Measurements from ENCODE around the gene SMPDL3A. TPM values are rescaled to one million over a fixed set of nuclear protein-coding genes. Genes with fewer than 3 reads are reported as not detected.

The SMPDL3A gene
- total RNA-seq, 1 experiment from 2014 or later = 8.4 TPM

DNA sequence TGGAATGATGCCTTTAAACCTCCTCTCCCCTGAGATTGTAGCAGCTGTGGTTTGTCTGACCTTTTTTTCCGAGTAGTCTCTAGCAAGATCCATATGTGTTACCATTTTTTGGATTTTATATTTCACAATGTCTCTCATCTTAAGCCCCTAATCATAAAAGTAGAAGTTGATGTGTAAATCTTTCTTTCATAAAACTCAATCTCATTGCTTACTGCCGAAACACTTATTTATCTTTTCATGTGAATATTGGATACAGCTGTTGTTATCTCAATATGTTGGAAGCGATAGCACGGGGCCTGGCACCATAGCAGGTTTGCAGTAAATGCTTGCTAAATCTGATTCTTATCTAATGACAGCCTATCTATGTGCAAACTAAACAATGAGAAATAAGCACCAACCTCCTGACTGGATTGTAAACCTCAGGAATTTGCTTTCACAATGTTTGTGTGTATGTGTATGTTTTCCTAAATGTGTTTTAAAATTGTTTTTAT, 14.2 kb downstream of the SMPDL3A start:
- DNase-seq (ENCODE audit: low read depth) = no peak

DNA sequence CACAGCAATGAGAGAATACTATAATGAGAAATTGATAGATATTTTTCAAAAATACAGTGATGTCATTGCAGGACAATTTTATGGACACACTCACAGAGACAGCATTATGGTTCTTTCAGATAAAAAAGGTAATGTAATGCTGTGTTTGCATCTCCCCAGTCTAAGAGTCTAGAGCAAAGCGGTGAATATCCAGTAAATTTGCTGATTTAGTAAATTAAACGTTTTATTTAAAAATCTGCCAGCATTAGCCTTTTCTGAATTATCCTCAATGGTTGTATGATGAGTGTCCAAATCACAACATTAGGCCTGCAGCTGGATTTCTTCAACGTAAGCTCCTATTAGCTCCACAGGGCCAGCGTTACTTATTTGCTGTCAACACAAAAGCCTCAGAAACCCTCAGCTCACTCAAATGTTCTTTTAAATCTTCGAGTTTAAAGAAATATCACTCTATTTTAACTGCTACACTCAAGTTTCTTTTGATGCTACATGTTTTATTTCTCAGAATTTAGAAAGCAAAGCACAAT, 16.0 kb downstream of the SMPDL3A start:
- DNase-seq (ENCODE audit: low read depth) = no peak

DNA sequence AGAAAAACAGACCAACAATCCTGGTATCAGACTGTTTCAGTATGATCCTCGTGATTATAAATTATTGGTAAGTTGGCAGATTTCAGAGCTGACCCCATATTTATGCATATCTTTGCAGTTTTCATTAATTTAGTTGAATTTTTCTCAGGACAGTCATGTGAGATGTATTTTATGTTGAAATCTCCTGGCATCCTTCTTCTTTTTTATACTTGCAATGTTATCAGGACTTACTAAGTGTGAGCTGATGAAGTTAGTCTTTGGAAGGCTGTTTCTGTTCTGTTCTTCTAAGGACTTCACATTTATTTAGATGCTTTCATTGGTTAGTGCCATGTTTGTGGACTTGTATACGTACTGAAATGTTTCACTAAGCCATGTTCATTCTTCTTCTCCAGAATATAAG, 17.2 kb downstream of the SMPDL3A start:
- no peak for DNase-seq (ENCODE audit: low read depth)

DNA sequence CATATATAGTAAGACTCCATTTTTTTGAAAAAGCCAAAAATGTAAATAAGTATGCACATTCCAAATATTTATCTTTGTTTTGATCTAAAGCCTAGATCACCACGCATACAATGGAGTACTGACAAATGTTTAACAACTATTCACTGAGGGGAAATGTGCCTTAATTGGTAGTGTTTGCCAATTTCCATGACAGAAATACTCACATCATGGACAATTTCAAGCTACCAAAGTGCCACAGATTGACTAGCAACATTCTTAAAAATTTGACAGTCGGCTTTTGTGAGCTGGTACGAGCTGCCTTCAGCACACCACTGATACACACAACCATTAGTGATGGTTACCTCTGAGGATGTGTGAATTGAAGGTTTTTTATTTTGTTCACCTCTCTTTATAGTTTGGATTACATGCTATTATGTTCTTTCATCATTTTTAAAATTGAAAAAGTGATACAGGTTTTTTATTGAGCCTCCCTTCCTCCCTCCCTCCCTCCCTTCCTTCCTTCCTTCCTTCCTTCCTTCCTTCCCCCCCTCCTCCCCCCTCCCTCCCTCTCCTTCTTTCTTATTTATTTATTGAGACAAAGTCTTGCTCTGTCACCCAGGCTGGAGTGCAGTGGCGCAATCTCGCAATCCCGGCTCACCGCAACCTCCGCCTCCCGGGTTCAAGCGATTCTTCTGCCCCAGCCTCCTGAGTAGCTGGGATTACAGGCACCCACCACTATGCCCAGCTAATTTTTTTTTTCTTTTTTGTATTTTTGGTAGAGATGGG, 19.2 kb downstream of the SMPDL3A start:
- DNase-seq (ENCODE audit: low read depth) = no peak

DNA sequence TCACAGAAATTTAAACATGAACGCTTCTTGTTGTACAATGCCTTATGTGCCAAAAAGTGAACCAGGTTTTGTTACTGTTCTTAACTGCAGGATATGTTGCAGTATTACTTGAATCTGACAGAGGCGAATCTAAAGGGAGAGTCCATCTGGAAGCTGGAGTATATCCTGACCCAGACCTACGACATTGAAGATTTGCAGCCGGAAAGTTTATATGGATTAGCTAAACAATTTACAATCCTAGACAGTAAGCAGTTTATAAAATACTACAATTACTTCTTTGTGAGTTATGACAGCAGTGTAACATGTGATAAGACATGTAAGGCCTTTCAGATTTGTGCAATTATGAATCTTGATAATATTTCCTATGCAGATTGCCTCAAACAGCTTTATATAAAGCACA, 19.9 kb downstream of the SMPDL3A start:
- DNase-seq (ENCODE audit: low read depth) = no peak

DNA sequence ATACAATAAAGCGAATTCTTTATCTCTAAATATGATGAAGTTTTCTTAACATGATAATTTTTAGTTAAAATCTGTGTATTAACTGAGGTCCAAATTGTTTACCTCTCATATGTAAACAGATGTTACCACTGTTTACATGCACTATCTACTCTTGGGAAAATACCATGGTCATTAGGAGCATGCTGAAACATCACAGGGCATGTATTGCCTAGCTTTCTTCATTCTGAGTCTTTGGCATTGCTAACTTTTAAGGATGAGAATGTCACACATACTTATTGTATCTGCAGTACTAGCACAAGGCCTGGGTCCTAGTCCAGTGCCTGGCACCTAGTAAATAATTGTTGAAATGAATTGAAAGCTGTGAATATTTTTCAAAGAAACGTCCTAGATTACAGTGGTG, 20.6 kb downstream of the SMPDL3A start:
- DNase-seq (ENCODE audit: low read depth) = no peak

DNA sequence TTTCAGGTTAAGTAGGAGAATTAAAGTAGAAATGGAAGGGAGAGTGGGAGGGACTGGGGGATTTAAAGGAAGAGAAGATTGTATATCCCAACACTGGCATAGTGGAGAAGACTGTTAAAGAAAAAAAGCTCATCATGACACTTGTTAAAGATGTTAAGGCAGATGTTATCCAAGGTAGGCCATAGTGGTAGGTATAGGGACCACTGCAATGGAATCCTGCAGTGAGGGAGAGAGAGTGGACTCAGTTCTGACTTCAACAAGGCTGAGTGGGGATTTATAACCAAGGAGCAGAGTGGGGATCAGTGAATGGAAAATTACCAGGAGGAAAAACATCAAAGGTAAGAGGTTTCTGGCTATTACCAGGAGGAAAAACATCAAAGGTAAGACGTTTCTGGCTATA, 21.1 kb downstream of the SMPDL3A start:
- DNase-seq (ENCODE audit: low read depth) = no peak

DNA sequence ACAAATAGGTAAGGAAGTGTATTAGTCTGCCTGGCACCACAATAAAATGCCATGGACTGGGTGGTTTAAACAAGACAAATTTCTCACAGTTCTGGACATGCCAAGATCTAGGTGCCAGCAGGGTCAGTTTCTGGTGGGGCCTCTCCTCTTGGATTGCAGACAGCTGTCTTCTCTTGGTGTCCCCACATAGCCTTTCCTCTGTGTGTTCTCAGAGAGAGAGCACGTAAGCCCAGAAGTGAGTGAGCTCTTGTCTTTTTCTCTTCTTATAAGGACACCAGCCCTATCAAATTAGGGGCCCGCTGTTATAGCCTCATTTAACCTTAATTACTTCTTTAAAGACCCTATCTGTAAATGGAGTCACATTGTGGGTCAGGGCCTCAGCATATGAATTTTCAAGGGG, 28.3 kb downstream of the SMPDL3A start:
- DNase-seq (ENCODE audit: low read depth) = no peak

DNA sequence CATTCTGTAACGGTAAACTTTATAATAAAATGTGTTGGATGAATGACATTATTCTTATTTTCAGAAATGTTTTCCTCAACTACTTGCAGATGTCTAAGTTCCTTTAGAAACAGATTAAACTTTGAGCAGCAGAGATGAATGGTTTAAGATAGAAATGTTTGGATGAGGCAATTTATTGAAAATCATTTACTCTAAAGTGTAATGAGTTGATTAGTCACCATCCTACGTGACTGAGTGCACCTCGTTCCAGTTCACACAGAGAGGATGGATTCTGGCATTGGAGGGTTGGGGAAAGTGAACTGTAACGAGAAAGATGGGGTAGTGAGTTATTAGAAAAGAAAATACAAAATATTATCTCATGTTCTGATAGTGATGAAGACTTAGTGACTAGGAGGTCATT, 28.7 kb downstream of the SMPDL3A start:
- DNase-seq (ENCODE audit: low read depth) = no peak

DNA sequence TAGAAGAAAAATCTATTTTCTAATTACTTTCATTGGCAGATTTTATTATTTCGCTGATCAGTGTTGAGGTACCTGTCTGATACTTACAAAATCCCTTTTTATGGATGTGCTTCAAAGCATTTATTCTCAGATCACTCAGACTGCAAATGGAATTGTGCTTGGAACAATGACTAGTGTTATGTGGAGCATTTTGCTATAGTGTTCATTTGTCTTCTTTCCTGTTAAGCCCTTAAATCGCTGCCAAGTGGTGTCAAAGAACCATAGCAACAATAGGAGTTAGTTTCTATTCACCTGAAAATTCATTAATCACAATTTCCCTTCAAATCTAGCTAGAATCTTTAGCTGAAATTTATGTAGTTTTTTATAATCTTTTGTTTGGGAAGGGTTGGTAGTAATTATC, 29.8 kb downstream of the SMPDL3A start:
- DNase-seq (ENCODE audit: low read depth) = no peak

DNA sequence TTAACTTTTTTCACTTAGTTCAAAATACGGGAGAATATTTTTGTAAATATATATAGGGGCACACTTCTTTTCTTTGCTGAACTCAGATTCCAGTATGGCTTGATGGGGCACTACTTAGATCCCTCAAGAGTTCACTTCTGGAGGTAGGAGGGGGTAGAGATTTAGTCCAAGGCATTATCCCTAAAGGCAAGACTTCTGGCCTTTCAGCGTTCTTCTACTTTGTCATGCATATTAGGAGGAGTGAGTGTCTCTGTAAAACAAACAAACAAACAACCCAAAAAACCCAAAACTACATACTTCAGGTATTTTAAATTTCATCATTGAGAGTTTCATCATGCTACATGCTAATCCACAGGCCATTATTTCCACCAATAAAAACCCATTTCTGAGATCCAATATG, 32.0 kb downstream of the SMPDL3A start:
- DNase-seq (ENCODE audit: low read depth) = no peak

DNA sequence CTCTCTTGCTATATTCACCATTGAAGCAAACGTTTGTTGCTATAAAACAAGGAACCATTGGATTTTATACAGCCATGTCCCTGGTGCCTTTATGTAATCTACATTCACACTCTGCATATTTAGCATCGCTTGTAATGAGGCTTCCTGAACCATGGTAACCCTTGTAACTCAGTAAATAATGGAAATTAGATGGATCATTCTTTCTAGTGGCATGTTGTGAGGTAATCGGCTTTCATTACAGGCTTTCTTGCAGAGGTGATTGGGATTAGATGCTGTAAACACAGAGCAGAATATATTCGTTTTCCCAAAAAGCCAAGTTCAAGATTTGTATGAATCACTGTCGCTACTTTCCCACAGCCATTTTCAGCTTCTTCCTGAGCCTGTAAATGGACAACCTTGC, 36.1 kb downstream of the SMPDL3A start:
- DNase-seq (ENCODE audit: low read depth) = no peak

DNA sequence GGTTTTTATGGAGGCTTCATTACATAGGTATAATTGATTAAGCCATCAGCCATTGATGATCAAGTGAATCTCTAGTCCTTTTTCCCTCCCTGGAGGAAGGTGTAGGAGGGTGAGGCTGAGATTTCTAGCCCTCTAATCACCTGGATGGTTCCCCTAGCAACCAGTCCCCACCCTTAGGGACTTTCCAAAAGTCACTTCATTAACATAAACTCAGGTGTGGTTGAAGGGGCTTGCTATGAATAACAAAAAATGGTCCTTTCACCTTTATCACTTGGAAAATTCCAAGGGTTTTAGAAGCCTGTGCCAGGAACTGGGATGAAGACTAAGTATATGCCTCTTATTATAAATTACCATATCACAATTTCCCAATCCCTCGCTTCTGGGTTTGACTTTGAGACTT, 40.4 kb downstream of the SMPDL3A start:
- no peak for DNase-seq (ENCODE audit: low read depth)

DNA sequence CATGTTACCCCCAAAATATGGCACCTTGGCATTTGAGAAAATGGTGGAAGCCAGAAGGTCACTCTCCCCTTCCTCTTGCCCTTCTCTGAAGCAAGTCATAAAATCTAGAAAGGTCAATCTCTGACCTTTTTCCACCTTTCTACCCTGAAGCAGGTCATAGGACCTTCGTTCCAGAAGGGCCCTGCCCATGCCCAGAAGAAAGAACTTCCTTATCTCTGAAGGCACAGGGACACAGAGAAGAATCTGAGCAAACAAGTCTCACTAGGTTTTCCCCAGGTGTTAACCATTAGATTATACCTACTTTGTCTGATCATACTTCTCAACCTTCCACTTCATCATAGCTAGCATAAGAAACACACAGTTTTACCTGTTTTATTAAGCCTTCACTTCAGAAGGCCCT, 42.5 kb downstream of the SMPDL3A start:
- no peak for DNase-seq (ENCODE audit: low read depth)

DNA sequence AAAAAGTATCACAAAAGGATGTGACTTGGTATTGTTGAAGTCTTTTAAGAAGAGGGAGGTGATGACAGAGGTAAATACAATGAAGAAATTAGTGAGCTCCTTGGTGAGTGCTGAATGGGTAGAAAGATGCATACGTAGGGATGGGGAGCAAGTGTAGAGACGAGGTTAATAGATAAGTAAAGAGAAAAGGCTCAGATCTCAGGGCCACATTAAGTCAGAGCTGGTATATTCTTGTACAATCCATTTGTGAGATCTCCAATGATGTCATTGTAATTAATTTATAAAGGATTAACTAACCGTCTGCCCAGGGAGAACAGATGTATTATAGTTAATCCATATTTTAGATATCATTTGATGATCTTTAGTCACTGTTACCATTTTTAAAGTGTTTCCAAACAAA, 43.4 kb downstream of the SMPDL3A start:
- DNase-seq (ENCODE audit: low read depth) = no peak

DNA sequence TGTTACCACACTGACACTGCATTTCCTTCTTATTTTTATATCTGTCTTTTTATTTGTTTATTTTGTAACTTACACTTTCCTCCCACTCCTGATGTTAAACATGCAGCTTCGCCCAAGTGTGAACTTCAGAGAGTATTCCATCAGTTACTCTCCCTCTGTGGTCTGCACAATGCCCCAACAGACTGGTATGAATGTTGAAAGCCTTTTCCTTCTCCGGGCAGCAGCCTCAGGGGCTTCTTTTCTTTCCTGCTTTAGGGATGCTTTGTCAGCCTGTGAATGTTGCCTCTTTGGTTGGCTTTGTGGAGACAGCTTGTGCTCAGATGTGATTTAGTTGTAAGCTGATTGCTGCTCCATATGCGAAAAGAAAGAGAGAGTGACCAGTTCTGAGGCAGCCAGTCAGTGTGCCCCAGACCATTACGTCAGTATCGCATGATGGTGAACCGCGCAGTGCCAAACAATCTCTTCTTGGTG, 44.0 kb downstream of the SMPDL3A start:
- DNase-seq (ENCODE audit: low read depth) = no peak

DNA sequence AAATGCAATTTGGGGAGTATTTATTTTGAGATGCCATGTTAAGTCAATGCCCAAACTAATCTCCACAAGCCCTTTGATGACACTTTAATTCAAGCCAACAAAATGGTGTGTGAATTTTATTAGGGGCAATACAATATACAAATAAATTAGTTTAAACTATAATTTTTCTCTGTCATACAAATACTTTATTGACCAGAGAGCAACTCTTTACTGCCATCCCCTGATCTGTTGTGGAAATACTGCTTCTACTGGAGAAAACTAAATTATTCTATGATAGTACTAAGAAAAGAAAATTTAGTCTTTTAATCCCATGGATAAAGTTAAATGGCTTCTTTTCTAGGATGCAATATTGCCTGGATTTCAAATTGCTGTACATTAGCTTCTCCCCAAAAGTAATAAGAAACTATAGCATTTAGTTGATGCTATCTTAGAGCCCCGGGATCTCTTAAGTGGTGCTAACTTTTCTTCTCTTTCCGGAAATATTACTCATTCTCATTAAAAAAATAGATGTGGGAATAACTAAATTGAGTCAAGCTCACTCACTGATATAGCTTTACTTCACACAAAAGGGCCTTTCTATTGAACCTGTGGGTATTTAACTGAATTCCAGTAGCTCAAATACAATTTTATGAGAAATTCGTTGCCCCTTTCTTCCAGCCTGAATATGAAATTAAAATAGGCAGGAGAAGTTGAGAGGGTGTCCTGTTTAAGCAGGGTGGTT, 49.2 kb downstream of the SMPDL3A start:
- DNase-seq (ENCODE audit: low read depth) = peak; percentile 58

DNA sequence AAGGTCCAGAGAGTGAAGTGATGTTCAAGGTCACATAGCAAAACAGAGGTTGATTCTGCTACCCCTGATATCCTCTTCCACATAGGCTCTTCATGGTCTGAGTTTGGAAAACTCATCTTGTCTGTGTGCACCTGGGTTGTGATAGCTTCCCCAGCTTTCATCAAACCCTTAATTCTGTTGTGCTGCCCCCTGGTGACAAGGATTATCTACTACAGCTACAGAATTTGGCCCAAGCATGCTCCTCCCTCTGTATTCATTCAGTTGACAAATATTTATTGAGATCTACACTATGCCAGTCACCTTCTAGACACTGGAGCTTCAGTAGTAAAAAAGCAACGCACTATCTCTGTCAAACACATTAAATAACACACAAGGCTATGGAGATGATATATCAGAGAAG, 50.4 kb downstream of the SMPDL3A start:
- peak; percentile 56 for DNase-seq (ENCODE audit: low read depth)

DNA sequence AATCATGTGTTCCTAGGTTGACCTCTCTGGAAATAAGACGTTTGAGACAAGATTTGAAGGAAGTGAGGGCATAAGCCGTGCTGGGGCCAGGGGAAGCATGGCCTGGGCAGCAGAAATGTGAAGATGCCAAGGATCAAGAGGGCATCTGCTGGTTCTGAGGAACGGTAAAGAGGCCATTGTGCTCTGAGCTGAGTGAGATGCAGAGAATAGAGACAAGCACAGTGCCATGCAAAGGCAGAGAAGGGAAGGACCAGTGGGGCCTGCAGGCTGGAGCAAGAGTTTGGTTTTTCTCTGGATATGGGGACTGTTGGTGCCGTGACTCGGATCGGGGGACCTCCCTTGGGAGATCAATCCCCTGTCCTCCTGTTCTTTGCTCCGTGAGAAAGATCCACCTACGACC, 50.8 kb downstream of the SMPDL3A start:
- no peak for DNase-seq (ENCODE audit: low read depth)

DNA sequence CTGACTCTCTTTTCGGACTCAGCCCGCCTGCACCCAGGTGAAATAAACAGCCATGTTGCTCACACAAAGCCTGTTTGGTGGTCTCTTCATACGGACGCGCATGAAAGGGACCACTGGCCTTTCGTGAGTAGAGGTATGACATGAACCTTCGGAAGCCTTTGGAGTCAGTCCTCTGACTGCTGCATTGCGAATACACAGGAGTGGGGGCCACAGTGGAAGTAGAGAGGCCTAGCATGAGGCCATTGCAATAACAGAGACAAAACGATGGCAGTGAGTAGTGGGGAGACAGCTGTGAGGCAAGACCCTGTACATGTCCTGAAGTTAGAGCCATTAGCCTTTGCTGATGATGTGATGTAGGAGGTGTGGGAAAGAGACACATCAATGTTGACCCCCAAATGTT, 56.4 kb downstream of the SMPDL3A start:
- no peak for DNase-seq (ENCODE audit: low read depth)

DNA sequence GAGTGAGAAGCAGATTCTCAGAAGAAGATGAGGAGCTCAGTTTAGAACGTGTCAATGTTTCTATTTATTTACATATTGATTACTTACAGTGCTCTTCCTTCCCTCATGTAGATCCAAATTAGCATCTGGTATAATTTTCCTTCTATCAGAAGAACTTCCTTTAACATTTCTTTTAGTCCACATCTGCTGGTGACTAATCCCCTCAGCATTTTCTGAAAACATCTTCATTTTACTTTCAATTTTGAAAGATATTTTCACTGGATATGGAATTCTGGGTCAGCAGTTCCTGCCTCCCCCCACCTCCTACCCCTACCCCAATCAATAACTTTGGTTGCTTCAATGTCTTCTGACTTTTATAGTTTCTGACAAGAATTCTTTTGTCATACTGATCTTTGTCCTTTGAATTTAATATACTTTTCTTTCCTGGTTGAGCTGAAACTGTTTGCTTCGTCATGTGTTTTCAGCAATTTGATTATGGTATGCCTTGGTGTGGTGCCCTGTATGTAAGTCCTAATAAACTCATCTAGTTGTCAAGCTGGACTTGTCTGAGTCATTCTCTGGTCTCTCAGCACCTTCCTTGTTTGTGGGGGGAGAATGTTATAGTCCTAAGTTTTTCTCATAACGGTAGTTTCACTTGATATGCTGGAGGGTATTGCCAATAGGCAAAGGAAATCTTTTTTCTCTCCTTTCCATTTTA, 57.0 kb downstream of the SMPDL3A start:
- DNase-seq (ENCODE audit: low read depth) = peak; percentile 29
